Dermis microvascular lymphatic vessel endothelial cell (primary cell): ENCODE results near the gene KCNK1. TPM values are rescaled to one million over a fixed set of nuclear protein-coding genes. Genes with fewer than 3 reads are reported as not detected.

ENCODE experiments used
- DNase-seq, 2 donors: peaks; one replicate each; pipeline versions ENCODE4 v3.0.0 to v3.0.0-alpha.2; 2010; ENCODE audit warnings: low read depth in 2 of 2
- total RNA-seq: library from RNA; depleted of rRNA; stranded (reverse); fragments of >200 nt; gene quantifications from 2 replicates; pipeline ENCODE4 v1.2.1, GENCODE V29; 2014

KCNK1 gene
- under 0.01 and 0.13 TPM in 2 replicates for total RNA-seq

- no peak for DNase-seq
Measured at GRCh38 chr1:233613252-233614172, at the start of gene KCNK1. Gene KCNK1, plus strand, starts transcription at chr1:233614106. Its CDS starts 66 bp downstream, at chr1:233614172.

GRCh38 chr1:233565313-233565712 lies 48.6 kb upstream of the KCNK1 start:
- DNase-seq: no peak

- DNase-seq: no peak
Measured at GRCh38 chr1:233566886-233567285, 47.0 kb upstream of the KCNK1 start.

- DNase-seq: no peak
Measured at GRCh38 chr1:233569636-233570035, 44.3 kb upstream of the KCNK1 start.

GRCh38 chr1:233570216-233570615 lies 43.7 kb upstream of the KCNK1 start:
- DNase-seq: no peak

GRCh38 chr1:233570706-233571105 lies 43.2 kb upstream of the KCNK1 start:
- no peak for DNase-seq

- DNase-seq: no peak
Measured at GRCh38 chr1:233572896-233573295, 41.0 kb upstream of the KCNK1 start.

- no peak for DNase-seq
Measured at GRCh38 chr1:233575450-233575849, 38.5 kb upstream of the KCNK1 start.

- no peak for DNase-seq
Measured at GRCh38 chr1:233582439-233582838, 31.5 kb upstream of the KCNK1 start.

GRCh38 chr1:233584376-233584775 lies 29.5 kb upstream of the KCNK1 start:
- DNase-seq: no peak

GRCh38 chr1:233584931-233585330 lies 29.0 kb upstream of the KCNK1 start:
- DNase-seq: no peak

GRCh38 chr1:233586301-233586700 lies 27.6 kb upstream of the KCNK1 start:
- DNase-seq: no peak

GRCh38 chr1:233587196-233587595 lies 26.7 kb upstream of the KCNK1 start:
- DNase-seq: no peak

GRCh38 chr1:233587958-233588799 lies 25.7 kb upstream of the KCNK1 start:
- DNase-seq: no peak

- no peak for DNase-seq
Measured at GRCh38 chr1:233597489-233597901, 16.4 kb upstream of the KCNK1 start.

GRCh38 chr1:233598891-233599541 lies 14.9 kb upstream of the KCNK1 start:
- DNase-seq: no peak

- DNase-seq: no peak
Measured at GRCh38 chr1:233599542-233600073, 14.3 kb upstream of the KCNK1 start.

GRCh38 chr1:233600488-233600887 lies 13.4 kb upstream of the KCNK1 start:
- no peak for DNase-seq

GRCh38 chr1:233603478-233603877 lies 10.4 kb upstream of the KCNK1 start:
- DNase-seq: no peak

- no peak for DNase-seq
Measured at GRCh38 chr1:233605205-233605604, 8.7 kb upstream of the KCNK1 start.

GRCh38 chr1:233606813-233607212 lies 7.1 kb upstream of the KCNK1 start:
- no peak for DNase-seq
